Activated naive CD4-positive, alpha-beta T cell treated with anti-CD3 and anti-CD28 coated beads, Interleukin-2, amount 50 U/mL, for 72 hours (primary cell): ENCODE data around the gene CEP85. TPM values are rescaled to one million over a fixed set of nuclear protein-coding genes. Genes with fewer than 3 reads are reported as not detected.

Experiments used
- ATAC-seq, 2 donors: fragments of 150-1000 bp; cut with Tn5 transposase; 2 replicates each; pipeline ENCODE4 v1.10.0; 2021; ENCODE audit warnings: mild to moderate bottlenecking in 2 of 2, moderate library complexity in 2 of 2
- DNase-seq, 2 donors: peaks; one replicate each; pipeline ENCODE4 v3.0.0; 2021 to 2022; ENCODE audit warnings: low spot score in 2 of 2
- H3K27ac Mint-ChIP-seq, 2 donors: one replicate each; pipeline ENCODE4 v1.8.0; 2022; ENCODE audit warnings: mild to moderate bottlenecking in 2 of 2, mixed read lengths in 2 of 2
- H3K36me3 Mint-ChIP-seq, 2 donors: one replicate each; pipeline ENCODE4 v1.8.0; 2022; ENCODE audit warnings: mixed read lengths in 2 of 2
- H3K9me3 Mint-ChIP-seq, 2 donors: one replicate each; pipeline ENCODE4 v1.8.0; 2022; ENCODE audit warnings: mixed read lengths in 2 of 2
- total RNA-seq, 2 donors: library from RNA; stranded (reverse); gene quantifications; one replicate each; pipeline ENCODE4 v1.2.3, GENCODE V29; 2022

CEP85 gene
- total RNA-seq = 10 to 100 TPM; 26.9 to 92.3 TPM

GRCh38 chr1:26233903-26234643, at the start of gene CEP85:
TSS of gene CEP85 (plus strand) at chr1:26234200. CDS start at chr1:26239784, 5,584 bp downstream.
- H3K36me3 Mint-ChIP-seq = peaks cover 21 to 24% of the 10 kb centered on the region in 2 donors
- DNase-seq (peak; percentile 98 to 99), ATAC-seq (peak; percentile 96)
- no peaks in the 10 kb centered on the region for H3K9me3 Mint-ChIP-seq
- peak within 1 kb of the TSS; percentile 97 to 99 for H3K27ac Mint-ChIP-seq

GRCh38 chr1:26184883-26185282, 49.1 kb upstream of the CEP85 start:
- peak overlapping the region in 1 of 2 donors; percentile 44 for H3K27ac Mint-ChIP-seq
- DNase-seq = no peak
- H3K36me3 Mint-ChIP-seq = no peaks in the 10 kb centered on the region
- no peaks in the 10 kb centered on the region for H3K9me3 Mint-ChIP-seq
- no peak for ATAC-seq

- Mint-ChIP-seq H3K27ac (no peak overlapping the region), H3K9me3 (no peaks in the 10 kb centered on the region), H3K36me3 (no peaks in the 10 kb centered on the region)
- DNase-seq = no peak
- ATAC-seq = no peak
Observed at GRCh38 chr1:26187882-26188281, 46.1 kb upstream of the CEP85 start.

GRCh38 chr1:26188477-26188876, 45.5 kb upstream of the CEP85 start:
- H3K36me3 Mint-ChIP-seq = no peaks in the 10 kb centered on the region
- no peak overlapping the region for H3K27ac Mint-ChIP-seq
- no peak for ATAC-seq
- H3K9me3 Mint-ChIP-seq = no peaks in the 10 kb centered on the region
- DNase-seq = no peak

GRCh38 chr1:26189331-26189730, 44.7 kb upstream of the CEP85 start:
- Mint-ChIP-seq H3K9me3 (no peaks in the 10 kb centered on the region), H3K27ac (peak overlapping the region in 1 of 2 donors; percentile 18), H3K36me3 (no peaks in the 10 kb centered on the region)
- DNase-seq (no peak), ATAC-seq (no peak)

GRCh38 chr1:26189751-26190275, 44.2 kb upstream of the CEP85 start:
- H3K9me3 Mint-ChIP-seq = no peaks in the 10 kb centered on the region
- no peaks in the 10 kb centered on the region for H3K36me3 Mint-ChIP-seq
- peak overlapping the region in 1 of 2 donors; percentile 18 for H3K27ac Mint-ChIP-seq
- ATAC-seq = no peak
- no peak for DNase-seq

GRCh38 chr1:26190373-26190987, 43.5 kb upstream of the CEP85 start, which contains the start of gene CATSPER4:
TSS of gene CATSPER4 (plus strand) at chr1:26190602. CDS start at chr1:26190628, 26 bp downstream.
- no peaks in the 10 kb centered on the region for H3K36me3 Mint-ChIP-seq
- H3K9me3 Mint-ChIP-seq = no peaks in the 10 kb centered on the region
- DNase-seq (no peak), ATAC-seq (no peak)
- H3K27ac Mint-ChIP-seq = peak within 1 kb of the TSS; percentile 18 to 28

GRCh38 chr1:26191739-26192138, 42.3 kb upstream of the CEP85 start:
- no peak for DNase-seq
- H3K27ac Mint-ChIP-seq = peak overlapping the region; percentile 22 to 28
- H3K9me3 Mint-ChIP-seq = no peaks in the 10 kb centered on the region
- ATAC-seq = peak; percentile 57 to 84
- no peaks in the 10 kb centered on the region for H3K36me3 Mint-ChIP-seq

- Mint-ChIP-seq H3K9me3 (no peaks in the 10 kb centered on the region), H3K27ac (no peak overlapping the region), H3K36me3 (no peaks in the 10 kb centered on the region)
- DNase-seq = no peak
- ATAC-seq = no peak
Observed at GRCh38 chr1:26195805-26196204, 38.2 kb upstream of the CEP85 start.

GRCh38 chr1:26197301-26197700, 36.7 kb upstream of the CEP85 start:
- Mint-ChIP-seq H3K27ac (no peak overlapping the region), H3K36me3 (no peaks in the 10 kb centered on the region), H3K9me3 (no peaks in the 10 kb centered on the region)
- ATAC-seq = no peak
- no peak for DNase-seq

GRCh38 chr1:26197813-26198212, 36.2 kb upstream of the CEP85 start:
- H3K27ac Mint-ChIP-seq = no peak overlapping the region
- no peak for DNase-seq
- no peaks in the 10 kb centered on the region for H3K9me3 Mint-ChIP-seq
- no peaks in the 10 kb centered on the region for H3K36me3 Mint-ChIP-seq
- ATAC-seq = no peak

- no peaks in the 10 kb centered on the region for H3K36me3 Mint-ChIP-seq
- no peak for DNase-seq
- ATAC-seq = no peak
- no peaks in the 10 kb centered on the region for H3K9me3 Mint-ChIP-seq
- H3K27ac Mint-ChIP-seq = peak overlapping the region in 1 of 2 donors; percentile 31
Observed at GRCh38 chr1:26200413-26200812, 33.6 kb upstream of the CEP85 start.

GRCh38 chr1:26203642-26204318, 30.2 kb upstream of the CEP85 start:
- DNase-seq (no peak), ATAC-seq (no peak)
- Mint-ChIP-seq H3K27ac (no peak overlapping the region), H3K36me3 (no peaks in the 10 kb centered on the region), H3K9me3 (no peaks in the 10 kb centered on the region)

GRCh38 chr1:26210147-26210870, 23.7 kb upstream of the CEP85 start:
- ATAC-seq (no peak), DNase-seq (no peak)
- no peak overlapping the region for H3K27ac Mint-ChIP-seq
- no peaks in the 10 kb centered on the region for H3K36me3 Mint-ChIP-seq
- no peaks in the 10 kb centered on the region for H3K9me3 Mint-ChIP-seq

GRCh38 chr1:26212726-26213125, 21.3 kb upstream of the CEP85 start:
- ATAC-seq = no peak
- no peak overlapping the region for H3K27ac Mint-ChIP-seq

GRCh38 chr1:26213335-26213905, 20.6 kb upstream of the CEP85 start:
- ATAC-seq (no peak), DNase-seq (no peak)
- no peaks in the 10 kb centered on the region for H3K9me3 Mint-ChIP-seq
- no peak overlapping the region for H3K27ac Mint-ChIP-seq
- H3K36me3 Mint-ChIP-seq = no peaks in the 10 kb centered on the region

More at GRCh38 chr1:26212726-26213125, 21.3 kb upstream of the CEP85 start:
- no peaks in the 10 kb centered on the region for H3K36me3 Mint-ChIP-seq
- no peaks in the 10 kb centered on the region for H3K9me3 Mint-ChIP-seq
- DNase-seq = no peak
